ENCODE measurements around the gene UBR4. TPM values are rescaled to one million over a fixed set of nuclear protein-coding genes. Genes with fewer than 3 reads are reported as not detected.
"Not testable (repeated sequence)": the region's sequence is repeated elsewhere in the genome, so short reads cannot be mapped to it uniquely, and the experiment has no call there.

Gene UBR4
- total and polyA plus RNA-seq, 2 experiments from 2014 or later = 111 to 230 TPM

DNA sequence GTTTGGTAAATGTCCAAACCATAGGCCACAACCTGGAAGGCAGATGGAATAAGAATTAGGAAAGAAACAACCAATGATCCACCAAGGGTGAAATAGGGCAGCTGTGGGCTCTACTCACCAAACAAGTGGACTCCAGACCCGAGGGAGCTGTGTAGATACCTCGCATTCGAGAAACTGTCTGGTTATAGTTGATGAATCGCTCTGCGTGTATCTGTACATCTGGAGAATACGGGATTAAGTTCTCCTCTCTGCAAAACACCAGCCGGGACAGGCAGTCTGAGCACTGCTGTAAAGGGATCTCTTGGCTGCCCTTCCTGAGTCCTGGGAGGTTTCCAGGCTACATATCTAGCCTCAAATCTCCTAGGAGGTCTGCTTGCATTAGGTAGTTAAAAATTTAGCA lies 9.4 kb upstream of the UBR4 start:
- Histone ChIP-seq H3K9me2 (ENCODE audit: insufficient read depth) (no peaks in the 10 kb centered on the region), H2AFZ (no peak overlapping the region), H3K4me1 (ENCODE audit: insufficient read depth) (no peaks in the 10 kb centered on the region), H3K79me2 (replicated peaks; ENCODE audit: insufficient read depth) (peaks cover 6% of the 10 kb centered on the region; the same call in 1 of the 2 replicates), H3K36me3 (ENCODE audit: insufficient read depth) (peaks cover 41% of the 10 kb centered on the region), H3K4me3 (no peak overlapping the region), H3K27ac (ENCODE audit: low read depth) (no peak overlapping the region), H3K27me3 (ENCODE audit: insufficient read depth) (no peaks in the 10 kb centered on the region), H3K4me2 (no peak overlapping the region), H3F3A (replicated peaks; ENCODE audit: low read depth) (no peaks in the 10 kb centered on the region), H4K20me1 (replicated peaks; ENCODE audit: insufficient read depth) (peaks cover 31% of the 10 kb centered on the region)
- TF ChIP-seq POLR2AphosphoS5 (IDR thresholded peaks at IDR 0.05; ENCODE audit: low read depth) = no peak
- TF ChIP-seq EZH2phosphoT487 (IDR thresholded peaks at IDR 0.05; ENCODE audit: unreplicated experiment) = no peak
- TF ChIP-seq, protein P1, sequence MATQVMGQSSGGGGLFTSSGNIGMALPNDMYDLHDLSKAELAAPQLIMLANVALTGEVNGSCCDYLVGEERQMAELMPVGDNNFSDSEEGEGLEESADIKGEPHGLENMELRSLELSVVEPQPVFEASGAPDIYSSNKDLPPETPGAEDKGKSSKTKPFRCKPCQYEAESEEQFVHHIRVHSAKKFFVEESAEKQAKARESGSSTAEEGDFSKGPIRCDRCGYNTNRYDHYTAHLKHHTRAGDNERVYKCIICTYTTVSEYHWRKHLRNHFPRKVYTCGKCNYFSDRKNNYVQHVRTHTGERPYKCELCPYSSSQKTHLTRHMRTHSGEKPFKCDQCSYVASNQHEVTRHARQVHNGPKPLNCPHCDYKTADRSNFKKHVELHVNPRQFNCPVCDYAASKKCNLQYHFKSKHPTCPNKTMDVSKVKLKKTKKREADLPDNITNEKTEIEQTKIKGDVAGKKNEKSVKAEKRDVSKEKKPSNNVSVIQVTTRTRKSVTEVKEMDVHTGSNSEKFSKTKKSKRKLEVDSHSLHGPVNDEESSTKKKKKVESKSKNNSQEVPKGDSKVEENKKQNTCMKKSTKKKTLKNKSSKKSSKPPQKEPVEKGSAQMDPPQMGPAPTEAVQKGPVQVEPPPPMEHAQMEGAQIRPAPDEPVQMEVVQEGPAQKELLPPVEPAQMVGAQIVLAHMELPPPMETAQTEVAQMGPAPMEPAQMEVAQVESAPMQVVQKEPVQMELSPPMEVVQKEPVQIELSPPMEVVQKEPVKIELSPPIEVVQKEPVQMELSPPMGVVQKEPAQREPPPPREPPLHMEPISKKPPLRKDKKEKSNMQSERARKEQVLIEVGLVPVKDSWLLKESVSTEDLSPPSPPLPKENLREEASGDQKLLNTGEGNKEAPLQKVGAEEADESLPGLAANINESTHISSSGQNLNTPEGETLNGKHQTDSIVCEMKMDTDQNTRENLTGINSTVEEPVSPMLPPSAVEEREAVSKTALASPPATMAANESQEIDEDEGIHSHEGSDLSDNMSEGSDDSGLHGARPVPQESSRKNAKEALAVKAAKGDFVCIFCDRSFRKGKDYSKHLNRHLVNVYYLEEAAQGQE (IDR thresholded peaks at IDR 0.05; ENCODE audit: unreplicated experiment) = no peak
- TF ChIP-seq JUNB (IDR thresholded peaks at IDR 0.05; ENCODE audit: unreplicated experiment) = no peak
- DNase-seq (ENCODE audit: low spot score) (no peak), ATAC-seq (no peak)
- Mint-ChIP-seq H3K27me3 (ENCODE audit: insufficient read depth, low read depth, poor library complexity) (peaks cover 2% of the 10 kb centered on the region), H3K4me3 (no peak overlapping the region), H3K27ac (no peak overlapping the region), H3K36me3 (ENCODE audit: low read depth) (peaks cover 73% of the 10 kb centered on the region), H3K9me3 (no peaks in the 10 kb centered on the region), H3K4me1 (no peaks in the 10 kb centered on the region)

DNA sequence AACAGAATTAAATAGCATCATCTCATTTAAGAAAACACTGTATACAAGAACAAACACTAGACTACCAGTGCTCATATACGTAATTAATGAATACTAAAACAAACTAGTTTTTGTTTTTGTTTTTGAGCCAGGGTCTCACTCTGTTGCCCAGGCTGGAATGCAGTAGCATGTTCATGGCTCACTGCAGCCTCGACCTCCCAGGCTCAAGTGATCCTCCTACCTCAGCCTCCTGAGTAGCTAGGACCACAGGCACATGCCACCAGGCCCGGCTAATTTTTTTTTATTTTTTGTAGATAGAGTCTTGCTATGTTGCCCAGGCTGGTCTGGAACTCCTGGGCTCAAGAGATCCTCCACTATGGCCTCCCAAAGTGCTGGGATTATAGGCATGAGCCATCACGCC lies 6.5 kb upstream of the UBR4 start:
- H2AFZ ChIP-seq; H3F3A ChIP-seq (replicated peaks; ENCODE audit: low read depth); H3K4me1 ChIP-seq (ENCODE audit: insufficient read depth); H3K4me2 ChIP-seq; H3K27me3 ChIP-seq (ENCODE audit: insufficient read depth); H3K4me1 Mint-ChIP-seq; H3K4me3 ChIP-seq; H3K27ac Mint-ChIP-seq; H3K27ac ChIP-seq (ENCODE audit: low read depth); H3K4me3 Mint-ChIP-seq; H3K27me3 Mint-ChIP-seq (ENCODE audit: insufficient read depth, low read depth, poor library complexity); H3K9me2 ChIP-seq (ENCODE audit: insufficient read depth); H3K9me3 Mint-ChIP-seq; DNase-seq (ENCODE audit: low spot score); ATAC-seq: not testable (repeated sequence)
- H3K79me2 ChIP-seq (replicated peaks; ENCODE audit: insufficient read depth) = peaks cover 33% of the 10 kb centered on the region
- peaks cover 51% of the 10 kb centered on the region for H3K36me3 Mint-ChIP-seq (ENCODE audit: low read depth)
- H4K20me1 ChIP-seq (replicated peaks; ENCODE audit: insufficient read depth) = peaks cover 34% of the 10 kb centered on the region
- H3K36me3 ChIP-seq (ENCODE audit: insufficient read depth) = peaks cover 27% of the 10 kb centered on the region

DNA sequence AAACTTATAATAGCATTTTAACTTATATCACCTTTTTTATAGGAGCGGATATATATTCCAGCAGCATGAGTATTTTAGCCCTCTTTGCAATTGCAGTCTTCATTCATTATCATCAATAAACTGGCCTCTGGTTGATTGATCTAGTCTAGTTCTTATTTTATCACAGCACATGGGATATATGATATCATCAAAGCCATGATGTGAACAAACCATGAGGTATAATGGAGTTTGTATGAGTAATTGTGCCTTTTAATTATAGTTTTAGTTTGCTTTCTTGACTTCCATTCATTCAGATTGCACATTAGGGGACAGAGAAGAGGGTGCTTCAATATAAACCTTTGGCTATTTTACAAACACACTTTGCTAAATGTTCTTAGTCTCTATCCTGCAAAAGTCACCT lies 3.5 kb upstream of the UBR4 start:
- Mint-ChIP-seq H3K4me3 (no peak overlapping the region), H3K36me3 (ENCODE audit: low read depth) (peaks cover 23% of the 10 kb centered on the region), H3K9me3 (no peaks in the 10 kb centered on the region), H3K27me3 (ENCODE audit: insufficient read depth, low read depth, poor library complexity) (peaks cover 7% of the 10 kb centered on the region), H3K27ac (no peak overlapping the region), H3K4me1 (peaks cover 8% of the 10 kb centered on the region; the same call in 2 of the 3 replicates)
- ATAC-seq (no peak), DNase-seq (ENCODE audit: low spot score) (no peak)
- Histone ChIP-seq H3K79me2 (replicated peaks; ENCODE audit: insufficient read depth) (peaks cover 57% of the 10 kb centered on the region), H2AFZ (no peak overlapping the region), H3K36me3 (ENCODE audit: insufficient read depth) (peaks cover 9% of the 10 kb centered on the region), H3K27ac (ENCODE audit: low read depth) (no peak overlapping the region), H3K27me3 (ENCODE audit: insufficient read depth) (no peaks in the 10 kb centered on the region), H3F3A (replicated peaks; ENCODE audit: low read depth) (peaks cover 11% of the 10 kb centered on the region), H4K20me1 (replicated peaks; ENCODE audit: insufficient read depth) (peaks cover 27% of the 10 kb centered on the region), H3K4me1 (ENCODE audit: insufficient read depth) (peaks cover 16% of the 10 kb centered on the region), H3K9me2 (ENCODE audit: insufficient read depth) (no peaks in the 10 kb centered on the region), H3K4me2 (no peak overlapping the region), H3K4me3 (no peak overlapping the region)
- TF ChIP-seq, protein P2, sequence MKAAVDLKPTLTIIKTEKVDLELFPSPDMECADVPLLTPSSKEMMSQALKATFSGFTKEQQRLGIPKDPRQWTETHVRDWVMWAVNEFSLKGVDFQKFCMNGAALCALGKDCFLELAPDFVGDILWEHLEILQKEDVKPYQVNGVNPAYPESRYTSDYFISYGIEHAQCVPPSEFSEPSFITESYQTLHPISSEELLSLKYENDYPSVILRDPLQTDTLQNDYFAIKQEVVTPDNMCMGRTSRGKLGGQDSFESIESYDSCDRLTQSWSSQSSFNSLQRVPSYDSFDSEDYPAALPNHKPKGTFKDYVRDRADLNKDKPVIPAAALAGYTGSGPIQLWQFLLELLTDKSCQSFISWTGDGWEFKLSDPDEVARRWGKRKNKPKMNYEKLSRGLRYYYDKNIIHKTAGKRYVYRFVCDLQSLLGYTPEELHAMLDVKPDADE (IDR thresholded peaks at IDR 0.05) = no peak
- TF ChIP-seq STAT1 (IDR thresholded peaks at IDR 0.05; ENCODE audit: unreplicated experiment) = no peak
- TF ChIP-seq, protein P3, sequence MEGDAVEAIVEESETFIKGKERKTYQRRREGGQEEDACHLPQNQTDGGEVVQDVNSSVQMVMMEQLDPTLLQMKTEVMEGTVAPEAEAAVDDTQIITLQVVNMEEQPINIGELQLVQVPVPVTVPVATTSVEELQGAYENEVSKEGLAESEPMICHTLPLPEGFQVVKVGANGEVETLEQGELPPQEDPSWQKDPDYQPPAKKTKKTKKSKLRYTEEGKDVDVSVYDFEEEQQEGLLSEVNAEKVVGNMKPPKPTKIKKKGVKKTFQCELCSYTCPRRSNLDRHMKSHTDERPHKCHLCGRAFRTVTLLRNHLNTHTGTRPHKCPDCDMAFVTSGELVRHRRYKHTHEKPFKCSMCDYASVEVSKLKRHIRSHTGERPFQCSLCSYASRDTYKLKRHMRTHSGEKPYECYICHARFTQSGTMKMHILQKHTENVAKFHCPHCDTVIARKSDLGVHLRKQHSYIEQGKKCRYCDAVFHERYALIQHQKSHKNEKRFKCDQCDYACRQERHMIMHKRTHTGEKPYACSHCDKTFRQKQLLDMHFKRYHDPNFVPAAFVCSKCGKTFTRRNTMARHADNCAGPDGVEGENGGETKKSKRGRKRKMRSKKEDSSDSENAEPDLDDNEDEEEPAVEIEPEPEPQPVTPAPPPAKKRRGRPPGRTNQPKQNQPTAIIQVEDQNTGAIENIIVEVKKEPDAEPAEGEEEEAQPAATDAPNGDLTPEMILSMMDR (conservative IDR thresholded peaks at IDR 0.05; ENCODE audit: low read depth in 2 of 2) = no peak
- no peak for TF ChIP-seq POLR2AphosphoS5 (IDR thresholded peaks at IDR 0.05; ENCODE audit: low read depth)
- TF ChIP-seq CREB1 (CRISPR knock-in tag; IDR thresholded peaks at IDR 0.05; ENCODE audit: low read depth) = no peak
- no peak for TF ChIP-seq EZH2phosphoT487 (IDR thresholded peaks at IDR 0.05; ENCODE audit: unreplicated experiment)
- TF ChIP-seq ZNF331 (CRISPR knock-in tag; IDR thresholded peaks at IDR 0.05; ENCODE audit: low read depth) = no peak

Measured in GM23338 (cell line).